Activated CD4-positive, CD25-positive, alpha-beta regulatory T cell (primary cell): ENCODE results near the gene TNP1.

ENCODE experiments used
- DNase-seq, 4 experiments: peaks; one replicate each; lab custom pipeline; 2025; lab: John Stamatoyannopoulos, UW

TNP1 gene, protein sequence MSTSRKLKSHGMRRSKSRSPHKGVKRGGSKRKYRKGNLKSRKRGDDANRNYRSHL

DNA sequence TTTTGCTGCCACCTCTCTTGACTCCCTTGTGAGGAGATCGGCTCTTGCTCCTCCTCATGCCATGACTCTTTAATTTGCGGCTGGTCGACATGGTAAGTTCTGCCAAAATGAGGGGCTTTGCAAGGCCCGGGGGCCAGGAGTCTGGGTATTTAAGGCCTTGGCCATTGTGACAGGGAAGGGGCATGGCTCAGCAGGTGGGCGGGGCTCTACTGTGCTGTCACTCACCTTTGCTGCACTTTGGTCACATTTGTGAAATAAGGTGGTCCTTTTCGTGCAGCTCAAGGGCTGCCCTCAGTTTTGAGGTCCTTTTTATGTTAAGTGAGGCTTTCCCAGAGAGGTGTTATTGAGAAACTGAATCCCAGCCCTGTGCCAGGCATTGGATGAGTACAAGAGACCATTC, at the start of gene TNP1:
Gene TNP1 (minus strand): TSS at position 121 of the 400 bp plus-strand sequence. CDS start 30 bp downstream, at position 91.
- no peak for DNase-seq

DNA sequence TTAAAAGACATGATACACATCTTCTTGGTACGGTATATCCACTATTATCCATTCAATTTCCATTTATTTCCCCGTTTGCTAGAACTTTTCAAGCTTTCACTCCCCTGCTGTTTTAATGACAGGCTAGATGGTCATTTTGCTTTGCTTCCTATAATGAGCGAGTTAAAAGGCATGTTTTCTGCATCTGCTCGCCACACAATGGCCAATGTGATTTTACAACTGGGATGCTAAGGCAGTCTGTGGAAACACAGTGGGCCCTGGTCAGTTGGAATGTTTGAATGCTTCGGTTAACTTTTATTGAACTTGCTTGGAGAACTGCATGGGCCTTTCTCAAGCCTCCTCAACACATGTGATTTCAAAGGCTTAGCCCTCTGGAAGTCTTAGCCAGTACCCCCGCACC, 48.4 kb upstream of the TNP1 start:
- no peak for DNase-seq

DNA sequence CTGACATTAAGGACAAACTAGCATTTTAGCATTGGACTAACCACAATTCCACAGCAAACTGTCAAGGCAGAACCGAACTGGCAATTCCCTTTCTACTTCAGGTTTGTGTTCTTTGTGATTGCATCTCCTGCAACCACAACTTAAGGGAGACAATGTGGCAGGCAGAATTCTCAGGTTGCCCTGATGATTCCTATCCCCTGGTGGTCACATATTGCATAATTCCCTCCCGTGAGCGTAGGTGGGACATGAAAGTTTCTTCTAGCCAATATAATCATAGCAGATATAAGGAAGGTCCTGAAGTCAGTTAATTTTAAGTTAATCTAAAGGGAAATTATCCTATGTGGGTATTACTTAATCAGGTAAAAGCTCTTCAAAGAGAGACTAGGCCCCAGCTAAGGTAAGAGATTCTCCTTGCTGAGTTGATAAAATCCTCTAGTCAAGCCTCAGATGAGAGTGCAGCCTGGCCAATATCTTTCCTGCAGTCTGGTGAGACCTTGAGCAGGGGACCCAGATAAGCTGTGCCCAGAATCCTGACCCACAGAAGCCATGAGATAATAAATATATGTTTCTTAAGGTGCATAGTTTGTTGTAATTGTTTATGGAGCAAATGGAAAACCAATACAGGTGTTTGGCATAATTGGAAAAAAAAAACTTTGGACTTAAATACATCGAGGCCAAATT, 45.9 kb upstream of the TNP1 start:
- DNase-seq = no peak

DNA sequence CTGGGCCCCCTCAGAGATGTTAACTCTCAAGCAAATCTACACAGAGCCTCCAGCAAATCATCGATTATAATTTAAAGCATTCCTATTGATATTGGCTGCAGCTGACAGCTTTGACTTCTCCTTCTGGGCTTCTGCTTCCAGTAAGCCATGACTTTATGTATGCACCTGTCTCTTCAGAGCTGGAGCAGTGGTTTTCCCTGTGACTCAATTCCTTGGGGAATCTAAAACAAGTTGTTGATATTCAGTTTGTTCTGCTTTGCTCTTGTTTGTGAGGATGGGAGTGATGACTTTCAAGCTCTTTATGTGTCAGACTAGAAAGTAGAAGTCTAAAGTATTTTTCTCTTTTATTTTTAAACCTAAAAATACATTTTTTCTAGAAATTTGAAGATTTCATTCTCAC, 45.1 kb upstream of the TNP1 start:
- DNase-seq = no peak

- no peak for DNase-seq
Observed at GRCh38 chr2:216904554-216904953, 44.7 kb upstream of the TNP1 start.

DNA sequence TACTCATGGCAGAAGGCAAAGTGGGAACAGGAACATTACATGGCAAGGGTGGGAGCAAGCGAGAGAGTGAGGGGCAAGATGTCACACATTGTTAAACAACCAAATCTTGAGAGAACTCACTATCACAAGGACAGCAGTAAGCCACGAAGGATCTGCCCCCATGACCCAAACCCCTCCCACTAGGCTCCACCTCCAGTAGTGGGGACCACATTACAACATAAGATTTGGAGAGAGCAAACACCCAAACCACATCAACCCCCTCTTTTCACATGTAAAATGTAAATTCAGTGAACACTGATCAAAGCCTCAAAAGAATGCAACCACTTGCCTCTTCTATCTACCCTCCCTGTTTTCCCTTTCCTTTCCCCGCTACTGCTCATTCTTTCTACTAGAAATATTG, 43.6 kb upstream of the TNP1 start:
- no peak for DNase-seq

DNA sequence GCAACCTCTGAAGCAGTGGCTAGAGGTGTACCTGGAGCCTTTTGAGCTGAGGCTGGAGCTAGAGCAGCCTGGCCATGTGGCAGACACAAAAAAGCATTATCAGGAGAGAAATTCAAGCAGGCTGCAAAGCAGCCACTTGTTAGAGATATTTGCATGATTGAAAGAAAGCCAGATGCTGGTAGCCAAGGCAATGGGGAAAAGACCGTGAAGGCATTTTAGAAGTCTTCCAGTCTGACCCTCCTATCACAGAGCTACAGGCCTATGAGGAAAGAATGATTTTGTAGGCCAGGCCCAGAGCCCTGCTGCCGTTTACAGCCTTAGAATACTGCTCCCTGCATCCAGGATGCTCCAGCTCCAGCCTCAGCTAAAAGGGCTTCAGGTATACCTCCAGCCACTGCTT, 41.4 kb upstream of the TNP1 start:
- no peak for DNase-seq

GRCh38 chr2:216900406-216900805, 40.5 kb upstream of the TNP1 start:
- DNase-seq = no peak

DNA sequence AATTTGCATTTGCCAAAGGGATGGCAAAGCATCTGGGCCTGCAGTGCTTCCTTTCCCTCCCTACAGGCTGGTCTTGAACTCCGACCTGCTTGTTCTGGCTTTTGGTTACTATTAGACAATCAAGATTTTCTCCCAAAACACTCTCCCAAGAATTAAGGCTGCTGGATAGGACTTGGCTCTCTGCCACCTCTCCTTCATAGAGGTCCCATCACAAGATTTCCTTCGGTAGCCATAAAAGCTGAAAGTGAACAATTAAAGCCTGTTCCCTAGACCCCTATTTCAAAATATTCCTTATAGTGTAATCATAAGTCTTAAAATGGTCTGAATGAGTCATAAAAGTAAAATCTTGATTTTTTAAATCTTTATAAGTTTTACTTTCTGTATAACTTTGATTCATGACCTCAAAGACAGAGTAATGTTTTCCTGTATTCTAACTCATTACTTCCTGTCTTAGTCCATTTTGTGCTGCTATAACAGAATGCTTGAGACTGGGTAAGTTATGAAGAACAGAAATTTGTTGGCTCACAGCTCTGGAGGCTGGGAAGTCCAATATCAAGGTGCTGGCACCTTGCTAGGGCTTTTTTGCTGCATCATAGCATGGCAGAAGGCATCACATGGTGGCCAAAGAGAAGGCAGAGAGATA, 37.8 kb upstream of the TNP1 start:
- DNase-seq = no peak

GRCh38 chr2:216890138-216890537, 30.3 kb upstream of the TNP1 start:
- DNase-seq = no peak

- DNase-seq = no peak
Observed at GRCh38 chr2:216888887-216889622, 29.2 kb upstream of the TNP1 start.

DNA sequence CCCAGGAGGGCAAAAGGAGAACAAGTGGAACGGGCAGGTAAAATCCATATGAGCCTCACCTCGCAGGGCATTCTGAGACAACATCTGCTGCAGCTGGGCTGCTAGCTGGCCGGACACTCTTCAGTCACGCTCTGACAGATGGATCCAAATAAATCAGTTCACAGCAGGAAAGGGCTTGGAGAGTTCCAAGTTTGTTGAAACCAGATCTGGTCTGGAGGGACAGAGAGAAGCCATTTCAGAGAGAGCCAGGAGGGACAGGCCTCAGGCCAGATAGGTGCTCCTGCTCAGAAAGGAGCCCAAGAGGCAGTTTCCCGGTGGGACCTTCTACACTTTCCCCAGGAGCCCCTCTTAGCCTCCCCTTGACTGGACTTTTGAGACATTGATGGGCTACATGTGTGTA, 28.2 kb upstream of the TNP1 start:
- DNase-seq = no peak

DNA sequence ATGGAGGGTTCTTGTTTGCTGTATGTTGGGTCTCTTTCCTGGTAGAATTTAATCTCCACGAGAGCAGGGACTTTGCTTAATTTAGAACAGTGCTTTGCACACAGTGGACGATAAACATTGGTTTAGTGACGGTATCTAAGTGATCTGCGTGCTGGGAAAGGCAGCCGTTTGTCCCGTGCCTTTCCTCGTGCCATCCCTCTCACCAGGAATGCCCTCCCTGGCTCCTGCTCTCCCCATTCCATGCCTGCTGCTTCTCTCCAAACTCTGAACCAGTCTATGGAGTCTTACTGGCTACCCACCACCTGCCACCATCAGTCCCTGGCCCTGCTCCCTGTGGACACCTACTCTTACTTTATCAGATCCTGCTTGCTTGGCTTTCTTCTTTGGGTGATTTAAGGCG, 27.3 kb upstream of the TNP1 start:
- DNase-seq = no peak

GRCh38 chr2:216885117-216885553, 25.3 kb upstream of the TNP1 start:
- DNase-seq = no peak

DNA sequence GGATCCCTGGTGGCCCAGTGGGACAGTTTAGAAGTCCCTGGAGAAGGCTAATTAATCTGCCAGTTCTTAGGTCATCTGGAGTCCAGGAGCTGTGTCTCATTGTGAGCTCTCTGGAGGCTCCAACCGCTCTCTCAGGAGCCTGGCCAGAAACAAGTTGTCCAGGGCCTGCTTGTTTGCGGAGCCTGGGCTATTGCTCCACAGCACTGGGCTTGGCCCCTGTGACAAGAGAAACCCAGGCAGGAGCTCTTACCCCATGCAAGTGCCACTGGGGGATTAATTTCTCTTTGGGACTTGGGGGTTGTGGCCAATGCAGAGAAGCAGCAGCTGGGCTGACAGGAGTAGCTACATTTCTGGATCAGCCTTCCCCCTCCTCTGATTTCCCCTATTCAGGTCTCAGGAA, 24.5 kb upstream of the TNP1 start:
- DNase-seq = no peak

GRCh38 chr2:216882876-216883275, 23.0 kb upstream of the TNP1 start:
- no peak for DNase-seq

DNA sequence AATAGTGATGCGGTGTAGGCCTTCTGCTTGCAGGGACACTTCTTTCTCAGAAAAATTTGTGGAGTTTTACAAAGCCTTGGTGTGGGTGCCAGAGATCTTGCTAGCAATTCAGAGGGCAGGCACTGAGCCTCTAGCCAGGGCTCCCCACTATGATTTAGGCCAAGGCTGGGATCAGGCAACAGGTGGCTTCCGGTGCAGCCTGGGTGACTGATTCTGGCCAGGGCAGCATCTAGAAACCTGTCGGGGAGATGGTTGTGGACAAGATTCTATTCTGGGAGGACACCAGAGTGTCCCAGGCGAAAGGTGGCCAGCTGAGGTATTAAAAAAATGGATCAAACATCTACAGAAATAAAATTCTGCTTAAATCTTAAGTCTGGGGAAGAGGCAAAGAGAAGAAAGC, 21.5 kb upstream of the TNP1 start:
- no peak for DNase-seq

DNA sequence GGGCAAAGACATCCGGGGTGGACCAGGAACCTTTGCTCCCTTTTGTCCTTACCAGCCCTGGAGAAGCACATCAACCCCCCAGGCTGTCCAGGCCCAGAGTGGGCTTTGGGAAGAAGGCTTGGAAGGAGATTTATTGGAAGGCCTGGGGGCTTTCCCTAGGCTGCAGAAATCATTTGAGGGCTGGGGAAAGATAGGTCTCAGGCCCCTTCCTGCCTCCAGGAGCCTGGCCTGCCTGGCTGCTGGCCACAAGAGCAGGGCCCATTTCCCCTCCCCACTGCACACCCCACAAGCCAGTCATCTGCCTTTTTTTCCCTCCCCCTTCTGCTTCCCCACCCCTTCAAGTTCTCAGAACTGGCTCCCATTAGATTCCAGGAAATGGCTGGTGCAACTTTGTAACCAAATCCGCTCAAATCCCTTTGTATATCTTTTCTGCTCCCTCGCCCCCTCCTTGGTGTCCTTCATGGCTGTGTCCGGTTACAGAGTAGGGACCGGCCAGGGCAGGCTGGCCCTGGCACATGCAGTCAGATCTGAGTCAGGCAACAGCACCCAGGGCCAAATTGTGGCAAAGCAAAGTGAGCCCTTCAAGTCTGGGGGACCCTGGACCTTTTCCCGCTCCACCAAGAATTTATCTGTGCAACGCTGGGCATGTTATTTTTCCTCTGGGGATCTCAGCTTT, 20.8 kb upstream of the TNP1 start:
- DNase-seq = no peak

- DNase-seq = no peak
Observed at GRCh38 chr2:216879727-216880508, 20.1 kb upstream of the TNP1 start.

DNA sequence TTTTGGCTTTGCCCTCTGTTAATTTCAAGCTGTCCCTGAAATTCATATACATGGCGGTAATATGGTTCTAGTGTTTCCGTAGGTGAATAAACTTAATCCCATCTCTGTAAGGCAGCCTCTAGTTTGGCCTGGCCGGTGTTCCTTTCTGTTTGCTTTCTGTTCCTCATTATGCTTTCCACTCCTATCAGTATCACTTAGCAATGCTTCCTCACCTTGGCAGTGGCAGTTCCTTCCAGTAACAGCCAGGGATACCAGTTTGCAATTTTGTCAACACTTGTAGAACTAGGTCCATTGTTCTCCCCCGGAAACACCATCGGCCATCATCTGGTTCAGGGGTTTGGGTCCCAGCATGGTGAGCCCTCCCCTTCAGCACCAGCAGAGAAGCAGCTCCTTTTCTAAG, 18.2 kb upstream of the TNP1 start:
- DNase-seq = no peak

DNA sequence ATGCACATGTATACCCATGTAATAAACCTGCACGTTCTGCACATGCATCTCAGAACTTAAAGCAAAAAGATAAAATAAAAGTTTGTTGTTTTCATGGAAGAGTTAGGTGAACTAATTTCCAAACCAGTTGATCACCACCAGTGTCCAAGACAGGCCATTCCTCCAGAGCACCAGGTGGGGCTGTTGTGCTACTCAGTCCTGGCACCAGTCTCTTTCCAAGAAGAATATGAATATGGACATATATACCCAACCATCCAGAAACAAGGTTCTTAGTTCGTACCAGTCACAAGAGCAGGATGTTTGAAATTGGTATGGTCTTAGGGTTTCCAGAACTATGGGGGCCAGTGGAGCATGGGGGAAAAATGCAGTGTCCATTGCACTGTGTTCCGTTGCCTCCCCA, 17.2 kb upstream of the TNP1 start:
- DNase-seq = no peak

GRCh38 chr2:216875862-216876261, 16.0 kb upstream of the TNP1 start:
- no peak for DNase-seq
